Upper lobe of left lung (tissue), 6 donors: ENCODE measurements around the gene LRRC47. TPM values are rescaled to one million over a fixed set of nuclear protein-coding genes. Genes with fewer than 3 reads are reported as not detected.

Experiments
- ATAC-seq, 2 donors: fragments of 200-7000 bp; cut with Tn5 transposase; one replicate each; pipeline ENCODE4 v1.9.1; 2022; ENCODE audit warnings: mild to moderate bottlenecking in 2 of 2, moderate library complexity in 2 of 2; ENCODE audit not compliant: low FRiP score in 2 of 2
- DNase-seq, 2 donors: peaks; one replicate each; pipeline ENCODE4 v3.0.0-alpha.2; 2019 to 2020
- H3K27ac ChIP-seq, 4 donors: fragments of 200-600 bp; sonication (generic); one replicate each; pipeline ENCODE4 v1.5.1; 2016 to 2019
- H3K27me3 ChIP-seq, 4 donors: fragments of 200-600 bp; sonication (generic); one replicate each; pipeline ENCODE4 v1.5.1; 2017 to 2019
- H3K36me3 ChIP-seq, 4 donors: fragments of 200-600 bp; sonication (generic); one replicate each; pipeline ENCODE4 v1.5.1; 2016 to 2019
- H3K4me1 ChIP-seq, 4 donors: fragments of 200-600 bp; sonication (generic); one replicate each; pipeline ENCODE4 v1.5.1; 2018 to 2019
- H3K4me3 ChIP-seq, 4 donors: fragments of 200-600 bp; sonication (generic); one replicate each; pipeline ENCODE4 v1.5.1; 2017 to 2019; ENCODE audit warnings: mild to moderate bottlenecking in 2 of 4, moderate library complexity in 1 of 4
- H3K9me3 ChIP-seq, 4 donors: fragments of 200-600 bp; sonication (generic); one replicate each; pipeline ENCODE4 v1.5.1; 2018 to 2019
- CTCF ChIP-seq, 6 experiments: fragments of 450-650 bp in 4 of 6; fragments of 200-600 bp in 2 of 6; sonication (generic) in 2 of 6; IDR thresholded peaks; one replicate each; pipeline ENCODE4 v1.5.1; 2016 to 2019; ENCODE audit warnings: antibody characterized with exemption in 6 of 6
- EP300 ChIP-seq, 4 donors: sonication (generic); formaldehyde crosslinking; IDR thresholded peaks; one replicate each; pipeline ENCODE4 v1.5.1; 2017; ENCODE audit warnings: antibody characterized with exemption in 4 of 4, control low read depth in 2 of 4
- POLR2A ChIP-seq, 4 donors: fragments of 450-650 bp; IDR thresholded peaks; one replicate each; pipeline ENCODE4 v1.5.1; 2016 to 2017; ENCODE audit warnings: antibody characterized with exemption in 4 of 4, mild to moderate bottlenecking in 2 of 4
- POLR2AphosphoS5 ChIP-seq, 2 donors: sonication (generic); formaldehyde crosslinking; IDR thresholded peaks; one replicate each; pipeline ENCODE4 v1.5.1; 2017; ENCODE audit warnings: antibody characterized with exemption in 2 of 2
- WGBS, 2 donors: methylation state at CpG; one replicate each; pipeline ENCODE4 v1.1.5; 2017 to 2018; 5-methylcytosine and 5-hydroxymethylcytosine counted together
- total RNA-seq, 6 donors: library from RNA; depleted of rRNA in 4 of 6; stranded (reverse); fragments of >200 nt in 4 of 6; gene quantifications; one replicate each; pipeline versions ENCODE4 v1.1.0 to v1.2.1, GENCODE V29; 2016 to 2021
- donor health status: DM: no; HTN: no; CAD: no; lungs with moderate emphysema.
- donor health status: DM: no; HTN: yes; CAD: no; lungs with severe emphysema.

The LRRC47 gene
- total RNA-seq, 6 donors from 2014 or later: 30.3 to 63.9 (median 39.3) TPM

GRCh38 chr1:3795453-3796214 lies 664 bp downstream of the LRRC47 start:
- peaks cover 0 to 11% (median 0%) of the 10 kb centered on the region in 4 donors for H3K36me3 ChIP-seq
- peak overlapping the region; percentile 79 to 100 (median 90) for H3K4me3 ChIP-seq
- 8 to 18% methylated on average over 11 to 37 of the region's 53 CpGs for WGBS, 2 donors
- H3K9me3 ChIP-seq: no peaks in the 10 kb centered on the region
- TF ChIP-seq EP300 (IDR thresholded peaks at IDR 0.05) (no peak), POLR2A (IDR thresholded peaks at IDR 0.05) (no peak), CTCF (IDR thresholded peaks at IDR 0.05) (no peak), POLR2AphosphoS5 (IDR thresholded peaks at IDR 0.05) (no peak)
- DNase-seq (no peak), ATAC-seq (no peak)
- no peaks in the 10 kb centered on the region for H3K27me3 ChIP-seq
- H3K27ac ChIP-seq: peak overlapping the region; percentile 58 to 73 (median 70)
- peaks cover 31 to 44% (median 33%) of the 10 kb centered on the region in 4 donors for H3K4me1 ChIP-seq

- H3K4me1 ChIP-seq: peaks cover 24 to 55% (median 28%) of the 10 kb centered on the region in 4 donors
- no peaks in the 10 kb centered on the region for H3K27me3 ChIP-seq
- WGBS, 2 donors: 87 to 90% methylated on average over 8 to 18 of the region's 18 CpGs
- no peak overlapping the region for H3K27ac ChIP-seq
- no peaks in the 10 kb centered on the region for H3K9me3 ChIP-seq
- TF ChIP-seq POLR2A (IDR thresholded peaks at IDR 0.05): no peak
- TF ChIP-seq POLR2AphosphoS5 (IDR thresholded peaks at IDR 0.05): no peak
- TF ChIP-seq CTCF (IDR thresholded peaks at IDR 0.05): no peak
- no peak for TF ChIP-seq EP300 (IDR thresholded peaks at IDR 0.05)
- no peak for ATAC-seq
- DNase-seq: no peak
- H3K36me3 ChIP-seq: peaks cover 0 to 48% (median 14%) of the 10 kb centered on the region in 4 donors
- no peak overlapping the region for H3K4me3 ChIP-seq
These were observed 5.3 kb downstream of the LRRC47 start for GRCh38 chr1:3790952-3791351.

- H3K4me3 ChIP-seq: no peak overlapping the region
- peaks cover 0 to 52% (median 16%) of the 10 kb centered on the region in 4 donors for H3K36me3 ChIP-seq
- WGBS, 2 donors: 87 to 100% methylated on average over 1 to 12 of the region's 12 CpGs
- DNase-seq (no peak), ATAC-seq (no peak)
- TF ChIP-seq POLR2AphosphoS5 (IDR thresholded peaks at IDR 0.05) (no peak), CTCF (IDR thresholded peaks at IDR 0.05) (no peak), POLR2A (IDR thresholded peaks at IDR 0.05) (no peak), EP300 (IDR thresholded peaks at IDR 0.05) (no peak)
- no peaks in the 10 kb centered on the region for H3K9me3 ChIP-seq
- H3K4me1 ChIP-seq: peaks cover 23 to 51% (median 26%) of the 10 kb centered on the region in 4 donors
- H3K27ac ChIP-seq: no peak overlapping the region
- H3K27me3 ChIP-seq: no peaks in the 10 kb centered on the region
These were observed 5.8 kb downstream of the LRRC47 start for GRCh38 chr1:3790500-3790923.

GRCh38 chr1:3789421-3790300 lies 6.6 kb downstream of the LRRC47 start:
- Histone ChIP-seq H3K4me1 (peaks cover 14 to 42% (median 17%) of the 10 kb centered on the region in 4 donors), H3K9me3 (no peaks in the 10 kb centered on the region), H3K27me3 (no peaks in the 10 kb centered on the region), H3K36me3 (peaks cover 5 to 61% (median 23%) of the 10 kb centered on the region in 4 donors), H3K27ac (no peak overlapping the region), H3K4me3 (no peak overlapping the region)
- no peak for TF ChIP-seq EP300 (IDR thresholded peaks at IDR 0.05)
- TF ChIP-seq POLR2AphosphoS5 (IDR thresholded peaks at IDR 0.05): no peak
- TF ChIP-seq POLR2A (IDR thresholded peaks at IDR 0.05): no peak
- TF ChIP-seq CTCF (IDR thresholded peaks at IDR 0.05): no peak
- no peak for DNase-seq
- WGBS, 2 donors: 88 to 91% methylated on average over 17 to 34 of the region's 34 CpGs
- ATAC-seq: no peak
